ENCODE results near the gene FAM72C.
"Not testable (repeated sequence)": the region's sequence is repeated elsewhere in the genome, so short reads cannot be mapped to it uniquely, and the experiment has no call there.

The FAM72C gene

GRCh38 chr1:143938922-143939321 is 32.9 kb downstream of the FAM72C start:
- in situ Hi-C loops (cut with MboI; ENCODE audit: low sequenced_read_pairs, unreplicated experiment); DNase-seq (ENCODE audit: low spot score): not testable (repeated sequence)

GRCh38 chr1:143936457-143937115 is 35.2 kb downstream of the FAM72C start:
- DNase-seq (ENCODE audit: low spot score); in situ Hi-C loops (cut with MboI; ENCODE audit: low sequenced_read_pairs, unreplicated experiment): not testable (repeated sequence)

- in situ Hi-C loops (cut with MboI; ENCODE audit: low sequenced_read_pairs, unreplicated experiment), result not testable (repeated sequence)
Measured at GRCh38 chr1:143919127-143919526, 52.7 kb downstream of the FAM72C start.

GRCh38 chr1:143918552-143918951 is 53.2 kb downstream of the FAM72C start:
- in situ Hi-C loops (cut with MboI; ENCODE audit: low sequenced_read_pairs, unreplicated experiment); DNase-seq (ENCODE audit: low spot score): not testable (repeated sequence)

More at GRCh38 chr1:143919127-143919526, 52.7 kb downstream of the FAM72C start:
- DNase-seq (ENCODE audit: low spot score), result not testable (repeated sequence)

GRCh38 chr1:143913705-143914104 is 58.1 kb downstream of the FAM72C start:
- DNase-seq (ENCODE audit: low spot score); in situ Hi-C loops (cut with MboI; ENCODE audit: low sequenced_read_pairs, unreplicated experiment): not testable (repeated sequence)

All from GM13976 (cell line).